ENCODE results near the gene TMEM132D.

DNA sequence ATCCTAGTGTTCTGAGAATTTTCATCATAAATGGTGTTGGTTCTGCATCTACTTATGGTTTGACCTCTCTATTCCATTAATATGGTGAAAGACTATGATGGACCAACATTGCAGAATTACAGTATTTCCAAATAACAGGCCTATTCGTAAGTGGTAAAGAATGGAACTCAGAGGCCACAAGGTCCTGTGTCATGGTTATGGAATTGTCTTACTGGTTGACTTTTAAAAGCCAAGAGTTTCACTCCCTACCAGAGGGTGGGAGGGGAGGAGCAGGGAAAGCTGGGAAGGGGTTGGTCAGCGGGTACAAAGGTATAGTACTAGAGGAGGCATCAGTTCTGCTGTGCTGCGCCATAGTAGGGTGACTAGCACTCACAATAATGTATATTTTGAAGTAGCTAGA is 153.4 kb downstream of the TMEM132D start:
- TF ChIP-seq, protein P1, sequence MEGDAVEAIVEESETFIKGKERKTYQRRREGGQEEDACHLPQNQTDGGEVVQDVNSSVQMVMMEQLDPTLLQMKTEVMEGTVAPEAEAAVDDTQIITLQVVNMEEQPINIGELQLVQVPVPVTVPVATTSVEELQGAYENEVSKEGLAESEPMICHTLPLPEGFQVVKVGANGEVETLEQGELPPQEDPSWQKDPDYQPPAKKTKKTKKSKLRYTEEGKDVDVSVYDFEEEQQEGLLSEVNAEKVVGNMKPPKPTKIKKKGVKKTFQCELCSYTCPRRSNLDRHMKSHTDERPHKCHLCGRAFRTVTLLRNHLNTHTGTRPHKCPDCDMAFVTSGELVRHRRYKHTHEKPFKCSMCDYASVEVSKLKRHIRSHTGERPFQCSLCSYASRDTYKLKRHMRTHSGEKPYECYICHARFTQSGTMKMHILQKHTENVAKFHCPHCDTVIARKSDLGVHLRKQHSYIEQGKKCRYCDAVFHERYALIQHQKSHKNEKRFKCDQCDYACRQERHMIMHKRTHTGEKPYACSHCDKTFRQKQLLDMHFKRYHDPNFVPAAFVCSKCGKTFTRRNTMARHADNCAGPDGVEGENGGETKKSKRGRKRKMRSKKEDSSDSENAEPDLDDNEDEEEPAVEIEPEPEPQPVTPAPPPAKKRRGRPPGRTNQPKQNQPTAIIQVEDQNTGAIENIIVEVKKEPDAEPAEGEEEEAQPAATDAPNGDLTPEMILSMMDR (conservative IDR thresholded peaks at IDR 0.05; ENCODE audit: low read depth, low read length): no peak
- TF ChIP-seq EZH2 (IDR thresholded peaks at IDR 0.05; ENCODE audit: borderline replicate concordance, low read depth, low read length, poor library complexity, severe bottlenecking): no peak
